ENCODE data around the gene ANKRD44. TPM values are rescaled to one million over a fixed set of nuclear protein-coding genes. Genes with fewer than 3 reads are reported as not detected.

ANKRD44 gene
- polyA plus RNA-seq, 2 of the 4 experiments (the other 2 are of a cell fraction): 0.97 to 5.9 TPM

DNA sequence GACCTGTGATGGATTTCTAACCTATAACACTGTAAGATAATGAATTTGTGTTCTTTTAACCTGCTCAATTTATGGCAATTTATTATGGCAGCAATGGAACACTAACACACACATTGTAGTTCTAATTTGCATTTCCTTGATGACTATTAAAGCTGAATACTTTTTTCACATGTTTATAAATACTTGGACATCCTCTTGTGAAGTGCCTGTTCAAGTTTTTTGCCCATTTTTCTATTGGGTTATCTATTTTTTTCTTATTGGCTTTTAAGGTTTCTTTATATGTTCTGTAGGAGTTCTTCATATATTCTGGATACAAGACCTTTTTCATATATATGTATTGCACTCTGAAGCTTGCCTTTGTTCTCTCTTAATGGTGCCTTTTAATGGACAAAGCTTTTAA is 255.5 kb downstream of the ANKRD44 start:
- Histone ChIP-seq H3K4me1 (no peaks in the 10 kb centered on the region), H3K4me3 (no peak overlapping the region), H3K4me2 (no peak overlapping the region), H3K9me3 (peaks cover 15% of the 10 kb centered on the region), H3K27ac (no peak overlapping the region)
- no peak for DNase-seq (ENCODE audit: low read depth in 1 of 2, low spot score in 1 of 2)
- POLR2A ChIA-PET: no interaction called here
- ATAC-seq: no peak
- no peak for FAIRE-seq
- TF ChIP-seq POLR2A (IDR thresholded peaks at IDR 0.05; ENCODE audit: low read length): no peak
- CTCF ChIA-PET: no interaction called here

DNA sequence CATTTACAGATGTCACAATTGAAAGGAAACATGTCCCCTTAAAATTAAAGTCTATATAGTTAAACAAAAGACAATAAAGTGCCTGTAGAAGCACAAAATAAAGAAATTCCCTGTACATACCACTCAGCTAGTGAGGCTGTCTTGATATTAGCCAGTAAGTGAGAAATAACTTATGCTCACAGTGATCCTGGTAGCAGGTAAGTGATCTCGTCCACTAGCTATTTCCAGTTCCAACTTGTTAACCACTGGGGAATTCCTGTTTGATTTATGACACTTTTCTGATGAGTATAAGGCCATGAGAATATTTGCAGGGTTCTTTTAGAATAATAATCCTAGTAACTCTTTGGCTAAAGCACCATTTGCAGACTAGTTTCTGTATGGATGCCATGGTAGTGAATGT is 256.1 kb downstream of the ANKRD44 start:
- Histone ChIP-seq H3K27ac (no peak overlapping the region), H3K4me1 (no peaks in the 10 kb centered on the region), H3K4me3 (no peak overlapping the region), H3K4me2 (no peak overlapping the region), H3K9me3 (peaks cover 15% of the 10 kb centered on the region)
- DNase-seq (ENCODE audit: low read depth in 1 of 2, low spot score in 1 of 2) (no peak), FAIRE-seq (no peak), ATAC-seq (no peak)
- no peak for TF ChIP-seq ZC3H11A (IDR thresholded peaks at IDR 0.05)
- no peak for TF ChIP-seq MAZ (IDR thresholded peaks at IDR 0.05; ENCODE audit: borderline replicate concordance, low read depth, low read length)
- no peak for TF ChIP-seq ESRRA (IDR thresholded peaks at IDR 0.05; ENCODE audit: borderline replicate concordance, low read length)
- TF ChIP-seq, protein P1, sequence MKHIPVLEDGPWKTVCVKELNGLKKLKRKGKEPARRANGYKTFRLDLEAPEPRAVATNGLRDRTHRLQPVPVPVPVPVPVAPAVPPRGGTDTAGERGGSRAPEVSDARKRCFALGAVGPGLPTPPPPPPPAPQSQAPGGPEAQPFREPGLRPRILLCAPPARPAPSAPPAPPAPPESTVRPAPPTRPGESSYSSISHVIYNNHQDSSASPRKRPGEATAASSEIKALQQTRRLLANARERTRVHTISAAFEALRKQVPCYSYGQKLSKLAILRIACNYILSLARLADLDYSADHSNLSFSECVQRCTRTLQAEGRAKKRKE (CRISPR knock-in tag; IDR thresholded peaks at IDR 0.05; ENCODE audit: low read depth): no peak
- TF ChIP-seq, protein P2, sequence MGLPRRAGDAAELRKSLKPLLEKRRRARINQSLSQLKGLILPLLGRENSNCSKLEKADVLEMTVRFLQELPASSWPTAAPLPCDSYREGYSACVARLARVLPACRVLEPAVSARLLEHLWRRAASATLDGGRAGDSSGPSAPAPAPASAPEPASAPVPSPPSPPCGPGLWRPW (IDR thresholded peaks at IDR 0.05): no peak
- POLR2A ChIA-PET: no interaction called here
- CTCF ChIA-PET: no interaction called here
- 33% methylated on average over 1 of the region's 1 CpG for WGBS (ENCODE audit: missing lambda C conversion rate)

DNA sequence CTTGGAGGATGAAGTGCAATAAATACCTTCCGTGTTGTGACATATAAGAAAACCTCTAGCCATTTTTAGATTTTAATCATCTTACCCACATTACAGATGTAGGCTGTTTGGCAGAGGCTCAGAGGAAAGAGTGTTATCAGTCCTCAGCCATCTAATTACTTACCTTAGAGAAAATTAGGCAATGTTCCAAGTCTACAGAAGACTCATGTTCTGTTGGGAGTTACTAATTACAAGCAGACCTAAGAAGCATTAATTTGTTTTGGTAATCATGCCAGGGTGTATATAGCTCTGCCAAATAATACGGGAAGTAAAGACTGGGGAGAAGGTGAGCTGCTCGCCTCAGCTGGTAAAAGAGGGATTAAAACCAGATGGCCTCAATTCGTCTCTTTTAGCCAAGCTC is 258.2 kb downstream of the ANKRD44 start:
- FAIRE-seq: no peak
- WGBS (ENCODE audit: missing lambda C conversion rate): 79% methylated on average over 4 of the region's 4 CpGs
- no peak for TF ChIP-seq KDM5A (IDR thresholded peaks at IDR 0.05)
- TF ChIP-seq, protein P3, sequence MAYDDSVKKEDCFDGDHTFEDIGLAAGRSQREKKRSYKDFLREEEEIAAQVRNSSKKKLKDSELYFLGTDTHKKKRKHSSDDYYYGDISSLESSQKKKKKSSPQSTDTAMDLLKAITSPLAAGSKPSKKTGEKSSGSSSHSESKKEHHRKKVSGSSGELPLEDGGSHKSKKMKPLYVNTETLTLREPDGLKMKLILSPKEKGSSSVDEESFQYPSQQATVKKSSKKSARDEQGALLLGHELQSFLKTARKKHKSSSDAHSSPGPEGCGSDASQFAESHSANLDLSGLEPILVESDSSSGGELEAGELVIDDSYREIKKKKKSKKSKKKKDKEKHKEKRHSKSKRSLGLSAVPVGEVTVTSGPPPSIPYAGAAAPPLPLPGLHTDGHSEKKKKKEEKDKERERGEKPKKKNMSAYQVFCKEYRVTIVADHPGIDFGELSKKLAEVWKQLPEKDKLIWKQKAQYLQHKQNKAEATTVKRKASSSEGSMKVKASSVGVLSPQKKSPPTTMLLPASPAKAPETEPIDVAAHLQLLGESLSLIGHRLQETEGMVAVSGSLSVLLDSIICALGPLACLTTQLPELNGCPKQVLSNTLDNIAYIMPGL (CRISPR knock-in tag; IDR thresholded peaks at IDR 0.05; ENCODE audit: borderline replicate concordance): no peak
- no peak for TF ChIP-seq CBX8 (IDR thresholded peaks at IDR 0.05)
- TF ChIP-seq ZFP36 (IDR thresholded peaks at IDR 0.05; ENCODE audit: borderline replicate concordance, partially characterized antibody): no peak
- TF ChIP-seq, protein P4, sequence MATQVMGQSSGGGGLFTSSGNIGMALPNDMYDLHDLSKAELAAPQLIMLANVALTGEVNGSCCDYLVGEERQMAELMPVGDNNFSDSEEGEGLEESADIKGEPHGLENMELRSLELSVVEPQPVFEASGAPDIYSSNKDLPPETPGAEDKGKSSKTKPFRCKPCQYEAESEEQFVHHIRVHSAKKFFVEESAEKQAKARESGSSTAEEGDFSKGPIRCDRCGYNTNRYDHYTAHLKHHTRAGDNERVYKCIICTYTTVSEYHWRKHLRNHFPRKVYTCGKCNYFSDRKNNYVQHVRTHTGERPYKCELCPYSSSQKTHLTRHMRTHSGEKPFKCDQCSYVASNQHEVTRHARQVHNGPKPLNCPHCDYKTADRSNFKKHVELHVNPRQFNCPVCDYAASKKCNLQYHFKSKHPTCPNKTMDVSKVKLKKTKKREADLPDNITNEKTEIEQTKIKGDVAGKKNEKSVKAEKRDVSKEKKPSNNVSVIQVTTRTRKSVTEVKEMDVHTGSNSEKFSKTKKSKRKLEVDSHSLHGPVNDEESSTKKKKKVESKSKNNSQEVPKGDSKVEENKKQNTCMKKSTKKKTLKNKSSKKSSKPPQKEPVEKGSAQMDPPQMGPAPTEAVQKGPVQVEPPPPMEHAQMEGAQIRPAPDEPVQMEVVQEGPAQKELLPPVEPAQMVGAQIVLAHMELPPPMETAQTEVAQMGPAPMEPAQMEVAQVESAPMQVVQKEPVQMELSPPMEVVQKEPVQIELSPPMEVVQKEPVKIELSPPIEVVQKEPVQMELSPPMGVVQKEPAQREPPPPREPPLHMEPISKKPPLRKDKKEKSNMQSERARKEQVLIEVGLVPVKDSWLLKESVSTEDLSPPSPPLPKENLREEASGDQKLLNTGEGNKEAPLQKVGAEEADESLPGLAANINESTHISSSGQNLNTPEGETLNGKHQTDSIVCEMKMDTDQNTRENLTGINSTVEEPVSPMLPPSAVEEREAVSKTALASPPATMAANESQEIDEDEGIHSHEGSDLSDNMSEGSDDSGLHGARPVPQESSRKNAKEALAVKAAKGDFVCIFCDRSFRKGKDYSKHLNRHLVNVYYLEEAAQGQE (IDR thresholded peaks at IDR 0.05): no peak
- TF ChIP-seq, protein P5, sequence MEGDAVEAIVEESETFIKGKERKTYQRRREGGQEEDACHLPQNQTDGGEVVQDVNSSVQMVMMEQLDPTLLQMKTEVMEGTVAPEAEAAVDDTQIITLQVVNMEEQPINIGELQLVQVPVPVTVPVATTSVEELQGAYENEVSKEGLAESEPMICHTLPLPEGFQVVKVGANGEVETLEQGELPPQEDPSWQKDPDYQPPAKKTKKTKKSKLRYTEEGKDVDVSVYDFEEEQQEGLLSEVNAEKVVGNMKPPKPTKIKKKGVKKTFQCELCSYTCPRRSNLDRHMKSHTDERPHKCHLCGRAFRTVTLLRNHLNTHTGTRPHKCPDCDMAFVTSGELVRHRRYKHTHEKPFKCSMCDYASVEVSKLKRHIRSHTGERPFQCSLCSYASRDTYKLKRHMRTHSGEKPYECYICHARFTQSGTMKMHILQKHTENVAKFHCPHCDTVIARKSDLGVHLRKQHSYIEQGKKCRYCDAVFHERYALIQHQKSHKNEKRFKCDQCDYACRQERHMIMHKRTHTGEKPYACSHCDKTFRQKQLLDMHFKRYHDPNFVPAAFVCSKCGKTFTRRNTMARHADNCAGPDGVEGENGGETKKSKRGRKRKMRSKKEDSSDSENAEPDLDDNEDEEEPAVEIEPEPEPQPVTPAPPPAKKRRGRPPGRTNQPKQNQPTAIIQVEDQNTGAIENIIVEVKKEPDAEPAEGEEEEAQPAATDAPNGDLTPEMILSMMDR (IDR thresholded peaks at IDR 0.05): no peak
- TF ChIP-seq HEYL (CRISPR knock-in tag; IDR thresholded peaks at IDR 0.05): no peak
- TF ChIP-seq RCOR1 (IDR thresholded peaks at IDR 0.05; ENCODE audit: low read depth, low read length): no peak
- no peak for TF ChIP-seq SMC3 (IDR thresholded peaks at IDR 0.05)
- TF ChIP-seq JUN (IDR thresholded peaks at IDR 0.05): no peak
- TF ChIP-seq, protein P1 (CRISPR knock-in tag; IDR thresholded peaks at IDR 0.05; ENCODE audit: low read depth): no peak
- no peak for TF ChIP-seq RAD21 (conservative IDR thresholded peaks at IDR 0.05 in 1 of 2, IDR thresholded peaks at IDR 0.05 in 1 of 2)
- TF ChIP-seq EP300 (IDR thresholded peaks at IDR 0.05): no peak
- no peak for TF ChIP-seq KDM1A (IDR thresholded peaks at IDR 0.05; ENCODE audit: low read depth)
- TF ChIP-seq, protein P6, sequence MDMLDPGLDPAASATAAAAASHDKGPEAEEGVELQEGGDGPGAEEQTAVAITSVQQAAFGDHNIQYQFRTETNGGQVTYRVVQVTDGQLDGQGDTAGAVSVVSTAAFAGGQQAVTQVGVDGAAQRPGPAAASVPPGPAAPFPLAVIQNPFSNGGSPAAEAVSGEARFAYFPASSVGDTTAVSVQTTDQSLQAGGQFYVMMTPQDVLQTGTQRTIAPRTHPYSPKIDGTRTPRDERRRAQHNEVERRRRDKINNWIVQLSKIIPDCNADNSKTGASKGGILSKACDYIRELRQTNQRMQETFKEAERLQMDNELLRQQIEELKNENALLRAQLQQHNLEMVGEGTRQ (IDR thresholded peaks at IDR 0.05): no peak
- TF ChIP-seq, protein P7, sequence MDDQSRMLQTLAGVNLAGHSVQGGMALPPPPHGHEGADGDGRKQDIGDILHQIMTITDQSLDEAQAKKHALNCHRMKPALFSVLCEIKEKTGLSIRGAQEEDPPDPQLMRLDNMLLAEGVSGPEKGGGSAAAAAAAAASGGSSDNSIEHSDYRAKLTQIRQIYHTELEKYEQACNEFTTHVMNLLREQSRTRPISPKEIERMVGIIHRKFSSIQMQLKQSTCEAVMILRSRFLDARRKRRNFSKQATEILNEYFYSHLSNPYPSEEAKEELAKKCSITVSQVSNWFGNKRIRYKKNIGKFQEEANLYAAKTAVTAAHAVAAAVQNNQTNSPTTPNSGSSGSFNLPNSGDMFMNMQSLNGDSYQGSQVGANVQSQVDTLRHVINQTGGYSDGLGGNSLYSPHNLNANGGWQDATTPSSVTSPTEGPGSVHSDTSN (IDR thresholded peaks at IDR 0.05): no peak
- no peak for TF ChIP-seq TFCP2L1 (CRISPR knock-in tag; IDR thresholded peaks at IDR 0.05)
- TF ChIP-seq BHLHE40 (IDR thresholded peaks at IDR 0.05; ENCODE audit: low read depth, low read length): no peak

More for the DNA sequence above, 258.2 kb downstream of the ANKRD44 start:
- no peaks in the 10 kb centered on the region for H3K4me1 ChIP-seq
- DNase-seq (ENCODE audit: low read depth in 1 of 2, low spot score in 1 of 2) (no peak), ATAC-seq (no peak)
- POLR2A ChIA-PET: no interaction called here
- no peak overlapping the region for H3K27ac ChIP-seq
- no peak overlapping the region for H3K4me2 ChIP-seq
- CTCF ChIA-PET: interaction anchor here (1.4 kb wide), 1 partner anchor 139 kb away, joined by 4 read pairs; no protein-coding TSS in a partner anchor
- peaks cover 15% of the 10 kb centered on the region for H3K9me3 ChIP-seq
- H3K4me3 ChIP-seq: no peak overlapping the region

Measured in A549 (cell line).